IPS-20b (cell line): ENCODE measurements around the gene KIF26A.

ENCODE experiments used
- H3K27ac ChIP-seq: one replicate; pipeline ENCODE4 v1.5.1; 2013; ENCODE audit warnings: low read length
- H3K27me3 ChIP-seq: 2 replicates; pipeline ENCODE4 v1.6.1; 2013; ENCODE audit warnings: mild to moderate bottlenecking, low read length, inconsistent platforms; ENCODE audit not compliant: insufficient read depth
- H3K36me3 ChIP-seq: 2 replicates; pipeline ENCODE4 v1.6.1; 2013; ENCODE audit warnings: low read depth, mild to moderate bottlenecking, inconsistent platforms, low read length, moderate library complexity; ENCODE audit not compliant: insufficient read depth
- H3K4me1 ChIP-seq: 2 replicates; pipeline ENCODE4 v1.6.1; 2013; ENCODE audit warnings: mild to moderate bottlenecking, control low read depth, inconsistent platforms, low read length, moderate library complexity; ENCODE audit not compliant: insufficient read depth
- H3K4me3 ChIP-seq: 2 replicates; pipeline ENCODE4 v1.5.1; 2013; ENCODE audit warnings: mild to moderate bottlenecking, low read length, inconsistent platforms
- H3K9ac ChIP-seq: 2 replicates; pipeline ENCODE4 v1.6.1; 2013; ENCODE audit warnings: low read depth, mild to moderate bottlenecking, inconsistent platforms, low read length, moderate library complexity
- H3K9me3 ChIP-seq: 2 replicates; pipeline ENCODE4 v1.6.1; 2013; ENCODE audit warnings: mild to moderate bottlenecking, low read depth, low read length, inconsistent platforms; ENCODE audit not compliant: insufficient read depth

The KIF26A gene

DNA sequence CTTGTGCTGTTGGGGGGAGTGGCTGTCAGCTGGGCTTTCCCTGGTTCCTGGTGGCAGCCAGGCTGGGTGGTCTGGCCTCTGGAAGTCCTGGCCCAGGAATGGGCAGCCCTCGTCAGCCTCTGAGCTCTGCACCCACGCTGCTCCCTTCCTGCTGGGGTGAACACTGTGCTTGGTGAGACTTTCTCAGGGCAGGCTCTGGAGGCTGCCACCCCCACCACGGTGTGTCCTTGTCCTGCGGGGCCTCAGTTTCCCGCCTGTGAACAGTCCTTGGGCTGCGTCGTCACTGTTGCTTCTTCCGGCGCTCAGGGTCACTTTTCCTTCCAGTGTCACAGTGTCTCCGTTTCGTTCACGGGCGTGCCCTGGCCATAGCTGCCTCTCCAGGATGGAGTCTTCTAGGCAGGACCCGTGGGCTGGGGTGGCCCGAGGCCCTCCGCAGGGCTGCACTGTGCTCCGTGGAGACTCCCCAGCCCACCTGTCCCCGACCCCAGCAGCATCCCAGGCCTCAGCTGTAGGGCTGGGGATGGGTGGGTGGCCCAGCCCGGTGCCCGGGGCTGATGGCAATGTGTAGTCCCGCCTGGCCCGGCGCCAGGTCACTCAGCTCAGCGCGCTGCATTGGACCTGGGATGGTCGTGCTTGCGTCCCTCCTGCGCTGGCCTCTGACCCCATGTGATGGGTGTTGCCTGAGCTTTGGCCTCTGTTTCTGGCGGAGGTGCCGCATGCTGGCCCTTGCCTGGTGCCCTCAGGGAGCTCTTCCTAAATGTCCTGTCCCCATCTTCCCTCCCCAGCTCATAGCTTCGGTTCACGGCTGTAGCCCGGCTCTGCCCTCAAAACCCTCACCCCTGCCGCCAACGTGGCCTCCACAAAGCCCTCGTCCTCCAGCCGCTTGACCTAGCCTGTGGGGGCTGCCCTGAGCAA lies 6.8 kb downstream of the KIF26A start:
- no peak overlapping the region for H3K27ac ChIP-seq
- H3K4me1 ChIP-seq, result peaks cover 9% of the 10 kb centered on the region; the same call in 1 of the 2 replicates
- no peak overlapping the region for H3K9ac ChIP-seq
- no peaks in the 10 kb centered on the region for H3K9me3 ChIP-seq
- no peak overlapping the region for H3K4me3 ChIP-seq
- H3K36me3 ChIP-seq, result peaks cover 12% of the 10 kb centered on the region
- no peaks in the 10 kb centered on the region for H3K27me3 ChIP-seq

GRCh38 chr14:104145826-104146601 lies 7.6 kb downstream of the KIF26A start:
- no peak overlapping the region for H3K9ac ChIP-seq
- H3K4me1 ChIP-seq, result peaks cover 12% of the 10 kb centered on the region; the same call in 1 of the 2 replicates
- no peaks in the 10 kb centered on the region for H3K27me3 ChIP-seq
- H3K9me3 ChIP-seq, result no peaks in the 10 kb centered on the region
- H3K4me3 ChIP-seq, result no peak overlapping the region
- H3K27ac ChIP-seq, result no peak overlapping the region
- peaks cover 12% of the 10 kb centered on the region for H3K36me3 ChIP-seq

GRCh38 chr14:104146651-104147345 lies 8.4 kb downstream of the KIF26A start:
- H3K9ac ChIP-seq, result no peak overlapping the region
- H3K9me3 ChIP-seq, result no peaks in the 10 kb centered on the region
- H3K27me3 ChIP-seq, result no peaks in the 10 kb centered on the region
- H3K27ac ChIP-seq, result no peak overlapping the region
- no peak overlapping the region for H3K4me3 ChIP-seq
- H3K4me1 ChIP-seq, result peaks cover 12% of the 10 kb centered on the region; the same call in 1 of the 2 replicates
- H3K36me3 ChIP-seq, result peaks cover 9% of the 10 kb centered on the region

DNA sequence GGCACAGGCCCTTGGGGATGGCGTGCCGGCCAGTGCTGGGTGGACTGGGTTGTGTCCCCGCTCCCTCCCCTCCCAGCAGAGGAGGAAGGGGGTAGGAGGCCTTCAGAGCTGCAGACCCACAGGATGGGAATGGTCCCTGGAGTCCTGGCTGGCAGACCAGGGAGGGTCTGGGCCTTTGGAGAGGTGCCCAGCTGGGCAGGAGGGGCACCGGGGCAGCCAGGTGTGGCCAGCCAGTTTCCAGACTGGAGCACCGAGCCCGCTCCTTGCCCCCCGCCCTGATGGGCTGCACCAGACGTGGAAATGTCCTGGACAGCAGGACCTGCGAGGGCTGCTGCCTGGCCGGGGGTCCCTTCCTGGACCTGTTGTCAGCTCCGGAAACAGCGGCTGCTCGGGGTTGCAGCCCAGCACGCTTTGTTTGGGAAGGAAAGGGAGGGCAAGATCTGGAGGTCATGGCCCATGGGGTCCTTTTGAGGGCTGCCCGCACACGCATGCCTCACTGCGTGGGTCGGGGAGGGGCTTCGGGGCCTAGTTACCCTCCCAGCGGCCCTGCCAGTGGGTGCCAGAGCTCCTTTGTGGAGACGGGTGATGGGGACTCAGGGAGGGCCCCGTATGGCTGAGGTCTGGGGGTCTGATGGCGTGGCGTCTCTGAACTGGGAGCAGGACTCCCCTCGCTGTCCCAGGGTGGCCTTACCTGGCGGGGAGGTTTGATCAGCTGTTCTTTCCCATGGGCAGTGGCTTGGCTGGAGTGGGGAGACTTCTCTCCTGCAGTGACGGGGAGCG lies 9.1 kb downstream of the KIF26A start:
- H3K36me3 ChIP-seq, result peaks cover 11% of the 10 kb centered on the region
- H3K27me3 ChIP-seq, result no peaks in the 10 kb centered on the region
- H3K4me3 ChIP-seq, result no peak overlapping the region
- H3K9ac ChIP-seq, result peak overlapping the region; percentile 48; the same call in 1 of the 2 replicates
- no peaks in the 10 kb centered on the region for H3K9me3 ChIP-seq
- H3K4me1 ChIP-seq, result peaks cover 12% of the 10 kb centered on the region; the same call in 1 of the 2 replicates
- peak overlapping the region; percentile 5 for H3K27ac ChIP-seq

DNA sequence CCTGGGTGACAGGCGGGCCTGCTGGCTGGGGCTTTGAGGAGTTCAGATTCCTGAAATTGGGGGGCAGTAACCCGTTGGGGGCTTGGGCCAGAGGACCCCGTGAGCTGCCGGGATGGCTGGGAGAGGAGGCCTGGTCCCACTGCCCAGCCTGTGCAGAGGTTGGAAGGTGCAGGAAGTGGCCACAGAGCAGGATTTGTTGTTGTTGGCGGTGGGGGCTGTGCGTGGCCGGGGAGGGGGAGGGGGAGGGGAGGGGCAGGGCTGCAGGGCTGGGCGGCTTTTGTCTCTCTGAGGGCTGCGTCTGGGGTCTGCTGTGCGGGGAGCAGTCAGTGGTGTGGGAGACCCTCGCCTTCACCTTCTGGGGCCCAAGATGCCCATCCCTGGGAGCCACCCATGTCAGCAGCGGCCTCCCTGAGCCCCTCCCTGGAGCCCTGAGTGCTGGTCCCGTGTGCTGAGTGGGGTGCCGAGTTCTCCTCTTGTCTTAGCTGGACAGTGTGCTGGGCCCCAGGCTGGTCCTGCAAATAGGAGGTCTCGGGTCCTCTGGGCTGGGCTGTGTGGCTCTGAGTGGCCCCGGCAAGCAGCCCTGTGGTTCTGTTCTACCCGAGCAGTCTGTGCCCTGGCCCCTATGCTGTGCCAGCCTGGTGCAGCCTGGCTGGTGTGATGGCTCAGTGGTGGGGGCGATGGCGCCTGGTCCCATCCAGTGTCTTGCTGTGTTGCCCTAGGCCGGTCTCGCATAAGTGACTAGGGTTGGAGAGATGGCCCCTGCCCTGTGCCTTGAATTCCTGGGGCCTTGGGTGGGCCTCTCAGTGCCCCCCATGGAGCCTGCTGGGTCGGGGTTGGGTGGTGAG lies 10.3 kb downstream of the KIF26A start:
- H3K27ac ChIP-seq, result peak overlapping the region; percentile 54
- no peaks in the 10 kb centered on the region for H3K27me3 ChIP-seq
- peaks cover 12% of the 10 kb centered on the region; the same call in 1 of the 2 replicates for H3K4me1 ChIP-seq
- H3K9ac ChIP-seq, result peak overlapping the region; percentile 48; the same call in 1 of the 2 replicates
- H3K36me3 ChIP-seq, result peaks cover 12% of the 10 kb centered on the region
- no peaks in the 10 kb centered on the region for H3K9me3 ChIP-seq
- no peak overlapping the region for H3K4me3 ChIP-seq

GRCh38 chr14:104149278-104149595 lies 10.8 kb downstream of the KIF26A start:
- Histone ChIP-seq H3K9ac (peak overlapping the region; percentile 32; the same call in 1 of the 2 replicates), H3K27me3 (no peaks in the 10 kb centered on the region), H3K27ac (peak overlapping the region; percentile 54), H3K4me3 (no peak overlapping the region), H3K9me3 (no peaks in the 10 kb centered on the region), H3K4me1 (peaks cover 12% of the 10 kb centered on the region; the same call in 1 of the 2 replicates), H3K36me3 (peaks cover 12% of the 10 kb centered on the region)

GRCh38 chr14:104149617-104150135 lies 11.3 kb downstream of the KIF26A start:
- no peaks in the 10 kb centered on the region for H3K27me3 ChIP-seq
- no peaks in the 10 kb centered on the region for H3K9me3 ChIP-seq
- peaks cover 12% of the 10 kb centered on the region for H3K36me3 ChIP-seq
- H3K27ac ChIP-seq, result peak overlapping the region; percentile 54
- peaks cover 12% of the 10 kb centered on the region; the same call in 1 of the 2 replicates for H3K4me1 ChIP-seq
- no peak overlapping the region for H3K4me3 ChIP-seq
- H3K9ac ChIP-seq, result peak overlapping the region; percentile 32; the same call in 1 of the 2 replicates

GRCh38 chr14:104150136-104151025 lies 12.0 kb downstream of the KIF26A start:
- peak overlapping the region; percentile 68; the same call in 1 of the 2 replicates for H3K9ac ChIP-seq
- H3K4me1 ChIP-seq, result peaks cover 12% of the 10 kb centered on the region; the same call in 1 of the 2 replicates
- no peaks in the 10 kb centered on the region for H3K9me3 ChIP-seq
- H3K36me3 ChIP-seq, result peaks cover 12% of the 10 kb centered on the region
- no peaks in the 10 kb centered on the region for H3K27me3 ChIP-seq
- no peak overlapping the region; the same call in 1 of the 2 replicates for H3K4me3 ChIP-seq
- H3K27ac ChIP-seq, result peak overlapping the region; percentile 90

- Histone ChIP-seq H3K27ac (no peak overlapping the region), H3K9me3 (no peaks in the 10 kb centered on the region), H3K27me3 (no peaks in the 10 kb centered on the region), H3K4me1 (peaks cover 12% of the 10 kb centered on the region; the same call in 1 of the 2 replicates), H3K9ac (no peak overlapping the region), H3K36me3 (peaks cover 12% of the 10 kb centered on the region), H3K4me3 (no peak overlapping the region)
Observed at GRCh38 chr14:104151026-104151381, 12.6 kb downstream of the KIF26A start.
